GM18867 (cell line): ENCODE measurements around the gene TMEM72.

Source experiments
- ATAC-seq: cut with Tn5 transposase; IDR thresholded peaks from one replicate; pipeline ENCODE4 v1.9.1; 2021; ENCODE audit warnings: mild to moderate bottlenecking, moderate library complexity; ENCODE audit not compliant: unreplicated experiment

Gene TMEM72

GRCh38 chr10:44966129-44966815 is 55.1 kb downstream of the TMEM72 start:
- peak; percentile 21 for ATAC-seq

- no peak for ATAC-seq
These were observed 55.8 kb downstream of the TMEM72 start for GRCh38 chr10:44966816-44967509.

GRCh38 chr10:44967616-44968015 is 56.5 kb downstream of the TMEM72 start:
- no peak for ATAC-seq

GRCh38 chr10:44968091-44968490 is 57.0 kb downstream of the TMEM72 start:
- no peak for ATAC-seq

GRCh38 chr10:44968500-44969400 is 57.6 kb downstream of the TMEM72 start:
- no peak for ATAC-seq

- no peak for ATAC-seq
These were observed 58.7 kb downstream of the TMEM72 start for GRCh38 chr10:44969854-44970253.

GRCh38 chr10:44970812-44971395 is 59.8 kb downstream of the TMEM72 start:
- no peak for ATAC-seq

- no peak for ATAC-seq
These were observed 60.3 kb downstream of the TMEM72 start for GRCh38 chr10:44971434-44971833.

GRCh38 chr10:44971935-44972757 is 61.0 kb downstream of the TMEM72 start:
- ATAC-seq = no peak

- no peak for ATAC-seq
These were observed 61.8 kb downstream of the TMEM72 start for GRCh38 chr10:44972874-44973306.

- no peak for ATAC-seq
These were observed 62.4 kb downstream of the TMEM72 start for GRCh38 chr10:44973323-44974081.

GRCh38 chr10:44974082-44974627 is 63.0 kb downstream of the TMEM72 start:
- peak; percentile 5 for ATAC-seq

GRCh38 chr10:44974628-44975430 is 63.7 kb downstream of the TMEM72 start:
- ATAC-seq = peak; percentile 83

- no peak for ATAC-seq
These were observed 64.5 kb downstream of the TMEM72 start for GRCh38 chr10:44975431-44976331.

GRCh38 chr10:44976352-44977198 is 65.4 kb downstream of the TMEM72 start:
- no peak for ATAC-seq
